GM12878 (cell line): Measurements from ENCODE around the gene SLC41A1.

ENCODE experiments used
- ATF3 ChIP-seq: IDR thresholded peaks from 2 replicates; pipeline ENCODE4 v1.6.1; 2011; ENCODE audit warnings: low read depth, mild to moderate bottlenecking, low read length, moderate library complexity, borderline replicate concordance; ENCODE audit errors: extremely low read depth
- CTCF ChIP-seq, 3 experiments: IDR thresholded peaks in 2 of 3; conservative IDR thresholded peaks in 1 of 3; 2 replicates each; pipeline ENCODE4 v1.5.1; 2011; ENCODE audit warnings: low read depth in 3 of 3, low read length in 3 of 3, mild to moderate bottlenecking in 3 of 3, control low read depth in 2 of 3, moderate library complexity in 2 of 3, inconsistent platforms in 1 of 3, mixed read lengths in 1 of 3; ENCODE audit not compliant: control insufficient read depth in 2 of 3, insufficient read depth in 1 of 3; ENCODE audit errors: extremely low read depth in 1 of 3
- EED ChIP-seq: sonication (generic); IDR thresholded peaks from 2 replicates; pipeline ENCODE4 v1.6.1; 2016; ENCODE audit warnings: antibody characterized with exemption, low read depth
- GABPA ChIP-seq: IDR thresholded peaks from 2 replicates; pipeline ENCODE4 v1.6.1; 2014; ENCODE audit warnings: antibody characterized with exemption, low read depth, mild to moderate bottlenecking, inconsistent platforms
- MYC ChIP-seq: IDR thresholded peaks from 2 replicates; pipeline ENCODE4 v1.6.1; 2011; ENCODE audit warnings: mild to moderate bottlenecking, low read length, moderate library complexity, inconsistent platforms; ENCODE audit not compliant: insufficient read depth, insufficient replicate concordance, insufficient read length, severe bottlenecking
- NFIC ChIP-seq: IDR thresholded peaks from 2 replicates; pipeline ENCODE4 v1.6.1; 2012; ENCODE audit warnings: low read depth, mild to moderate bottlenecking, inconsistent platforms, low read length, moderate library complexity
- NFYA ChIP-seq: IDR thresholded peaks from 2 replicates; pipeline ENCODE4 v1.6.1; 2011; ENCODE audit warnings: low read depth, mild to moderate bottlenecking, low read length, improper control_type of control experiment, borderline replicate concordance
- SREBF2 ChIP-seq: IDR thresholded peaks from 2 replicates; pipeline ENCODE4 v1.6.1; 2012; ENCODE audit warnings: mild to moderate bottlenecking, low read length
- TBL1XR1 ChIP-seq: IDR thresholded peaks from 2 replicates; pipeline ENCODE4 v1.6.1; 2012; ENCODE audit warnings: low read depth, low read length, improper control_type of control experiment
- YY1 ChIP-seq: IDR thresholded peaks from 2 replicates; pipeline ENCODE4 v1.6.1; 2011; ENCODE audit warnings: low read depth, mild to moderate bottlenecking, low read length
- ZNF274 ChIP-seq: IDR thresholded peaks from one replicate; pipeline ENCODE4 v1.8.0; 2011; ENCODE audit not compliant: insufficient read length, insufficient read depth
- ZZZ3 ChIP-seq: IDR thresholded peaks from 2 replicates; pipeline ENCODE4 v1.6.1; 2011; ENCODE audit warnings: low read depth; ENCODE audit not compliant: control insufficient read depth, insufficient read length

GRCh38 chr1:205785446-205785845 is 27.6 kb downstream of the SLC41A1 start:
- TF ChIP-seq ZZZ3 (no peak), ATF3 (no peak), YY1 (no peak), SREBF2 (no peak), NFYA (no peak), TBL1XR1 (no peak), MYC (no peak), EED (no peak), NFIC (no peak), GABPA (no peak), ZNF274 (no peak), CTCF (IDR thresholded peaks at IDR 0.05 in 2 of 3, conservative IDR thresholded peaks at IDR 0.05 in 1 of 3; ENCODE audit: control insufficient read depth in 2 of 3, extremely low read depth in 1 of 3, insufficient read depth in 1 of 3, low read depth in 3 of 3, low read length in 3 of 3) (no peak)
